Caco-2 (cell line): ENCODE measurements around the gene DMAC2. TPM values are rescaled to one million over a fixed set of nuclear protein-coding genes. Genes with fewer than 3 reads are reported as not detected.

Source experiments
- BruUV-seq: library from RNA; stranded (reverse); fragments of 400-500 nt; replicated peaks from 2 replicates; lab custom pipeline; 2021; lab: Mats Ljungman, UMichigan
- CTCF ChIA-PET: fragments of 300-600 bp; sonication (Branson Sonifier 250); formaldehyde crosslinking; loops from one replicate; lab custom pipeline; 2022; ENCODE audit warnings: antibody characterized with exemption; lab: Charles Lee
- POLR2A ChIA-PET: fragments of 300-600 bp; sonication (Branson Sonifier 250); formaldehyde crosslinking; loops from one replicate; lab custom pipeline; 2022; ENCODE audit warnings: antibody characterized with exemption; lab: Charles Lee
- DNase-seq, 2 experiments: peaks; one replicate each; pipeline versions ENCODE4 v3.0.0 to v3.0.0-alpha.2; 2020 to 2022
- H3K27me3 ChIP-seq: replicated peaks from 2 replicates; pipeline ENCODE4 v1.6.0; 2011; ENCODE audit warnings: low read length; ENCODE audit not compliant: control insufficient read depth, insufficient read depth
- H3K36me3 ChIP-seq: 2 replicates; pipeline ENCODE4 v1.5.1; 2011; ENCODE audit warnings: low read length; ENCODE audit not compliant: control insufficient read depth, insufficient read depth
- H3K4me1 ChIP-seq: fragments of 250-450 bp; sonication (Bioruptor Pico); 2 replicates; pipeline ENCODE4 v1.5.1; 2020; ENCODE audit warnings: mild to moderate bottlenecking
- H3K4me3 ChIP-seq: 2 replicates; pipeline ENCODE4 v1.5.1; 2011; ENCODE audit warnings: low read depth, mild to moderate bottlenecking, control low read depth, low read length
- H3K9me3 ChIP-seq: fragments of 250-450 bp; sonication (Bioruptor Pico); 2 replicates; pipeline ENCODE4 v1.5.1; 2020; ENCODE audit warnings: mild to moderate bottlenecking, moderate library complexity
- H3K27ac Mint-ChIP-seq: one replicate; pipeline ENCODE4 v1.8.0; 2022; ENCODE audit warnings: mixed read lengths; ENCODE audit not compliant: unreplicated experiment
- H3K27me3 Mint-ChIP-seq: one replicate; pipeline ENCODE4 v1.8.0; 2022; ENCODE audit warnings: mixed read lengths; ENCODE audit not compliant: insufficient read depth, unreplicated experiment
- H3K36me3 Mint-ChIP-seq: one replicate; pipeline ENCODE4 v1.8.0; 2022; ENCODE audit warnings: mild to moderate bottlenecking, mixed read lengths; ENCODE audit not compliant: insufficient read depth, unreplicated experiment
- H3K4me1 Mint-ChIP-seq: one replicate; pipeline ENCODE4 v1.8.0; 2022; ENCODE audit warnings: low read depth, mixed read lengths; ENCODE audit not compliant: unreplicated experiment
- H3K4me3 Mint-ChIP-seq: one replicate; pipeline ENCODE4 v1.8.0; 2022; ENCODE audit warnings: mild to moderate bottlenecking, moderate library complexity, mixed read lengths; ENCODE audit not compliant: unreplicated experiment
- H3K9me3 Mint-ChIP-seq: one replicate; pipeline ENCODE4 v1.8.0; 2022; ENCODE audit warnings: mixed read lengths; ENCODE audit not compliant: unreplicated experiment
- CTCF ChIP-seq, 2 experiments: fragments of 200-600 bp in 1 of 2; IDR thresholded peaks; 1 replicate in 1 of 2; 2 replicates in 1 of 2; pipeline versions ENCODE4 v1.5.1 to v1.8.0; 2011 to 2022; ENCODE audit warnings: antibody characterized with exemption in 1 of 2, control low read depth in 1 of 2, inconsistent platforms in 1 of 2, low read depth in 1 of 2, low read length in 1 of 2, mild to moderate bottlenecking in 1 of 2, moderate library complexity in 1 of 2; ENCODE audit not compliant: insufficient read depth in 1 of 2, severe bottlenecking in 1 of 2, unreplicated experiment in 1 of 2
- intact Hi-C: fragments of 100-400 bp; cut with micrococcal nuclease; formaldehyde crosslinking; loops from one replicate; pipeline ENCODE4 v1.10.0; 2022; ENCODE audit not compliant: unreplicated experiment
- total RNA-seq: library from RNA; stranded (reverse); gene quantifications from 2 replicates; pipeline ENCODE4 v1.2.3, GENCODE V29; 2022

The DMAC2 gene
- total RNA-seq, 1 experiment from 2014 or later = 75.9 TPM

GRCh38 chr19:41425174-41426115 is 14.3 kb downstream of the DMAC2 start:
- Histone ChIP-seq H3K36me3 (peaks cover 1% of the 10 kb centered on the region), H3K4me1 (peaks cover 13% of the 10 kb centered on the region; the same call in 1 of the 2 replicates), H3K9me3 (no peaks in the 10 kb centered on the region), H3K4me3 (no peak overlapping the region), H3K27me3 (no peaks in the 10 kb centered on the region)
- no peak overlapping the region for H3K27ac Mint-ChIP-seq
- CTCF ChIA-PET = no interaction called here
- DNase-seq = no peak
- no peaks in the 10 kb centered on the region for H3K9me3 Mint-ChIP-seq
- intact Hi-C loops = no loop called here
- H3K36me3 Mint-ChIP-seq = peaks cover 19% of the 10 kb centered on the region
- no peaks in the 10 kb centered on the region for H3K27me3 Mint-ChIP-seq
- H3K4me1 Mint-ChIP-seq = peaks cover 19% of the 10 kb centered on the region
- POLR2A ChIA-PET = no interaction called here
- BruUV-seq = no TSS peak
- H3K4me3 Mint-ChIP-seq = peak overlapping the region; percentile 13
- no peak for TF ChIP-seq CTCF (IDR thresholded peaks at IDR 0.05; ENCODE audit: insufficient read depth in 1 of 2, low read depth in 1 of 2, low read length in 1 of 2, severe bottlenecking in 1 of 2, unreplicated experiment in 1 of 2)

GRCh38 chr19:41424335-41425173 is 15.2 kb downstream of the DMAC2 start:
- no peak for TF ChIP-seq CTCF (IDR thresholded peaks at IDR 0.05; ENCODE audit: insufficient read depth in 1 of 2, low read depth in 1 of 2, low read length in 1 of 2, severe bottlenecking in 1 of 2, unreplicated experiment in 1 of 2)
- Mint-ChIP-seq H3K9me3 (no peaks in the 10 kb centered on the region), H3K36me3 (peaks cover 22% of the 10 kb centered on the region), H3K4me1 (peaks cover 19% of the 10 kb centered on the region), H3K27me3 (no peaks in the 10 kb centered on the region), H3K27ac (no peak overlapping the region), H3K4me3 (no peak overlapping the region)
- POLR2A ChIA-PET = interaction anchor here (0.6 kb wide), 2 partner anchors 54 to 61 kb away, joined by 3 read pairs; partner anchors contain the start of gene B9D2
- DNase-seq = no peak
- Histone ChIP-seq H3K9me3 (no peaks in the 10 kb centered on the region), H3K27me3 (no peaks in the 10 kb centered on the region), H3K4me3 (no peak overlapping the region), H3K4me1 (peaks cover 13% of the 10 kb centered on the region; the same call in 1 of the 2 replicates), H3K36me3 (peaks cover 1% of the 10 kb centered on the region)
- no TSS peak for BruUV-seq
- CTCF ChIA-PET = interaction anchor here (0.6 to 1.3 kb wide), 3 partner anchors 15 to 146 kb away, joined by 3 to 4 read pairs (median 3); partner anchors contain the start of gene DMAC2
- intact Hi-C loops = no loop called here

GRCh38 chr19:41422955-41423354 is 16.8 kb downstream of the DMAC2 start:
- Histone ChIP-seq H3K27me3 (no peaks in the 10 kb centered on the region), H3K4me3 (no peak overlapping the region), H3K9me3 (no peaks in the 10 kb centered on the region), H3K36me3 (peaks cover 1% of the 10 kb centered on the region), H3K4me1 (peaks cover 13% of the 10 kb centered on the region; the same call in 1 of the 2 replicates)
- intact Hi-C loops = no loop called here
- POLR2A ChIA-PET = no interaction called here
- CTCF ChIA-PET = interaction anchor here (1.3 kb wide), 1 partner anchor 16 kb away, joined by 3 read pairs; the partner anchor contains the start of gene DMAC2
- H3K36me3 Mint-ChIP-seq = peaks cover 29% of the 10 kb centered on the region
- no TSS peak for BruUV-seq
- TF ChIP-seq CTCF (IDR thresholded peaks at IDR 0.05; ENCODE audit: insufficient read depth in 1 of 2, low read depth in 1 of 2, low read length in 1 of 2, severe bottlenecking in 1 of 2, unreplicated experiment in 1 of 2) = no peak
- H3K4me1 Mint-ChIP-seq = peaks cover 13% of the 10 kb centered on the region
- H3K4me3 Mint-ChIP-seq = no peak overlapping the region
- no peaks in the 10 kb centered on the region for H3K27me3 Mint-ChIP-seq
- DNase-seq = no peak
- no peaks in the 10 kb centered on the region for H3K9me3 Mint-ChIP-seq
- no peak overlapping the region for H3K27ac Mint-ChIP-seq
